Liver (tissue), 3 donors: ENCODE results near the gene FILIP1L.

ENCODE experiments used
- CTCF ChIP-seq: fragments of 150-350 bp; IDR thresholded peaks from 2 replicates; pipeline ENCODE4 v1.5.1; 2017; ENCODE audit warnings: improper control_type of control experiment, low read depth, low read length; ENCODE audit not compliant: missing input control
- EGR1 ChIP-seq, 2 donors: IDR thresholded peaks; 2 replicates each; pipeline ENCODE4 v1.6.1; 2016 to 2018; ENCODE audit warnings: antibody characterized with exemption in 2 of 2, low read depth in 2 of 2
- FOXA1 ChIP-seq: IDR thresholded peaks from 2 replicates; pipeline ENCODE4 v1.6.1; 2016; ENCODE audit warnings: antibody characterized with exemption
- JUND ChIP-seq, 2 donors: IDR thresholded peaks; 2 replicates each; pipeline ENCODE4 v1.6.1; 2016; ENCODE audit warnings: antibody characterized with exemption in 2 of 2
- RAD21 ChIP-seq, 2 donors: IDR thresholded peaks; 2 replicates each; pipeline ENCODE4 v1.6.1; 2016; ENCODE audit warnings: antibody characterized with exemption in 2 of 2, mild to moderate bottlenecking in 2 of 2
- TAF1 ChIP-seq: conservative IDR thresholded peaks from 2 replicates; pipeline ENCODE4 v1.6.1; 2016; ENCODE audit warnings: antibody characterized with exemption, mild to moderate bottlenecking
- YY1 ChIP-seq: IDR thresholded peaks from 2 replicates; pipeline ENCODE4 v1.6.1; 2016; ENCODE audit warnings: antibody characterized with exemption, mild to moderate bottlenecking
- ZBTB33 ChIP-seq: IDR thresholded peaks from 2 replicates; pipeline ENCODE4 v1.6.1; 2016; ENCODE audit warnings: antibody characterized with exemption
- TF ChIP-seq, protein P1 (sequence below): IDR thresholded peaks from 2 replicates; pipeline ENCODE4 v1.6.1; 2016; ENCODE audit warnings: antibody characterized with exemption, mild to moderate bottlenecking
- TF ChIP-seq, protein P2 (sequence below): IDR thresholded peaks from 2 replicates; pipeline ENCODE4 v1.6.1; 2016; ENCODE audit warnings: antibody characterized with exemption
- donor health status: healthy.
- donor health status: healthy.

- TF ChIP-seq ZBTB33 (no peak), TAF1 (no peak), CTCF (no peak), EGR1 (IDR thresholded peaks at IDR 0.05; ENCODE audit: low read depth in 2 of 2) (no peak), JUND (IDR thresholded peaks at IDR 0.05) (no peak), RAD21 (IDR thresholded peaks at IDR 0.05) (no peak), FOXA1 (no peak), YY1 (no peak)
- TF ChIP-seq, protein P1, sequence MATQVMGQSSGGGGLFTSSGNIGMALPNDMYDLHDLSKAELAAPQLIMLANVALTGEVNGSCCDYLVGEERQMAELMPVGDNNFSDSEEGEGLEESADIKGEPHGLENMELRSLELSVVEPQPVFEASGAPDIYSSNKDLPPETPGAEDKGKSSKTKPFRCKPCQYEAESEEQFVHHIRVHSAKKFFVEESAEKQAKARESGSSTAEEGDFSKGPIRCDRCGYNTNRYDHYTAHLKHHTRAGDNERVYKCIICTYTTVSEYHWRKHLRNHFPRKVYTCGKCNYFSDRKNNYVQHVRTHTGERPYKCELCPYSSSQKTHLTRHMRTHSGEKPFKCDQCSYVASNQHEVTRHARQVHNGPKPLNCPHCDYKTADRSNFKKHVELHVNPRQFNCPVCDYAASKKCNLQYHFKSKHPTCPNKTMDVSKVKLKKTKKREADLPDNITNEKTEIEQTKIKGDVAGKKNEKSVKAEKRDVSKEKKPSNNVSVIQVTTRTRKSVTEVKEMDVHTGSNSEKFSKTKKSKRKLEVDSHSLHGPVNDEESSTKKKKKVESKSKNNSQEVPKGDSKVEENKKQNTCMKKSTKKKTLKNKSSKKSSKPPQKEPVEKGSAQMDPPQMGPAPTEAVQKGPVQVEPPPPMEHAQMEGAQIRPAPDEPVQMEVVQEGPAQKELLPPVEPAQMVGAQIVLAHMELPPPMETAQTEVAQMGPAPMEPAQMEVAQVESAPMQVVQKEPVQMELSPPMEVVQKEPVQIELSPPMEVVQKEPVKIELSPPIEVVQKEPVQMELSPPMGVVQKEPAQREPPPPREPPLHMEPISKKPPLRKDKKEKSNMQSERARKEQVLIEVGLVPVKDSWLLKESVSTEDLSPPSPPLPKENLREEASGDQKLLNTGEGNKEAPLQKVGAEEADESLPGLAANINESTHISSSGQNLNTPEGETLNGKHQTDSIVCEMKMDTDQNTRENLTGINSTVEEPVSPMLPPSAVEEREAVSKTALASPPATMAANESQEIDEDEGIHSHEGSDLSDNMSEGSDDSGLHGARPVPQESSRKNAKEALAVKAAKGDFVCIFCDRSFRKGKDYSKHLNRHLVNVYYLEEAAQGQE, result no peak
- TF ChIP-seq, protein P2, sequence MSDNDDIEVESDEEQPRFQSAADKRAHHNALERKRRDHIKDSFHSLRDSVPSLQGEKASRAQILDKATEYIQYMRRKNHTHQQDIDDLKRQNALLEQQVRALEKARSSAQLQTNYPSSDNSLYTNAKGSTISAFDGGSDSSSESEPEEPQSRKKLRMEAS, result no peak
Measured at GRCh38 chr3:100087198-100087597, 27.1 kb downstream of the FILIP1L start.
